ENCODE data around the gene SRPK2. TPM values are rescaled to one million over a fixed set of nuclear protein-coding genes. Genes with fewer than 3 reads are reported as not detected.

SRPK2 gene
- polyA plus RNA-seq, 1 donor from 2014 or later: 118 TPM

GRCh38 chr7:105096306-105096705, 292.4 kb downstream of the SRPK2 start:
- Histone ChIP-seq H2AFZ (ENCODE audit: low read depth, low read length) (no peak overlapping the region), H3K79me2 (replicated peaks; ENCODE audit: insufficient read depth, low read length) (peaks cover 3% of the 10 kb centered on the region), H3K4me2 (ENCODE audit: low read length) (no peak overlapping the region), H3K27ac (ENCODE audit: low read length) (no peak overlapping the region), H3K9me2 (ENCODE audit: insufficient read depth, low read length) (no peaks in the 10 kb centered on the region), H3K9ac (ENCODE audit: low read length) (no peak overlapping the region), H3K4me3 (ENCODE audit: low read length) (no peak overlapping the region), H3K36me3 (ENCODE audit: insufficient read depth, low read length) (peaks cover 3% of the 10 kb centered on the region), H3F3A (ENCODE audit: insufficient read depth, low read length, poor library complexity, severe bottlenecking) (no peaks in the 10 kb centered on the region), H3K27me3 (ENCODE audit: insufficient read depth, low read depth, low read length) (no peaks in the 10 kb centered on the region), H3K9me3 (ENCODE audit: low read length) (no peaks in the 10 kb centered on the region), H4K20me1 (ENCODE audit: insufficient read depth) (no peaks in the 10 kb centered on the region)
- TF ChIP-seq EP300 (conservative IDR thresholded peaks at IDR 0.05; ENCODE audit: poor library complexity, severe bottlenecking): no peak
- TF ChIP-seq, protein P1, sequence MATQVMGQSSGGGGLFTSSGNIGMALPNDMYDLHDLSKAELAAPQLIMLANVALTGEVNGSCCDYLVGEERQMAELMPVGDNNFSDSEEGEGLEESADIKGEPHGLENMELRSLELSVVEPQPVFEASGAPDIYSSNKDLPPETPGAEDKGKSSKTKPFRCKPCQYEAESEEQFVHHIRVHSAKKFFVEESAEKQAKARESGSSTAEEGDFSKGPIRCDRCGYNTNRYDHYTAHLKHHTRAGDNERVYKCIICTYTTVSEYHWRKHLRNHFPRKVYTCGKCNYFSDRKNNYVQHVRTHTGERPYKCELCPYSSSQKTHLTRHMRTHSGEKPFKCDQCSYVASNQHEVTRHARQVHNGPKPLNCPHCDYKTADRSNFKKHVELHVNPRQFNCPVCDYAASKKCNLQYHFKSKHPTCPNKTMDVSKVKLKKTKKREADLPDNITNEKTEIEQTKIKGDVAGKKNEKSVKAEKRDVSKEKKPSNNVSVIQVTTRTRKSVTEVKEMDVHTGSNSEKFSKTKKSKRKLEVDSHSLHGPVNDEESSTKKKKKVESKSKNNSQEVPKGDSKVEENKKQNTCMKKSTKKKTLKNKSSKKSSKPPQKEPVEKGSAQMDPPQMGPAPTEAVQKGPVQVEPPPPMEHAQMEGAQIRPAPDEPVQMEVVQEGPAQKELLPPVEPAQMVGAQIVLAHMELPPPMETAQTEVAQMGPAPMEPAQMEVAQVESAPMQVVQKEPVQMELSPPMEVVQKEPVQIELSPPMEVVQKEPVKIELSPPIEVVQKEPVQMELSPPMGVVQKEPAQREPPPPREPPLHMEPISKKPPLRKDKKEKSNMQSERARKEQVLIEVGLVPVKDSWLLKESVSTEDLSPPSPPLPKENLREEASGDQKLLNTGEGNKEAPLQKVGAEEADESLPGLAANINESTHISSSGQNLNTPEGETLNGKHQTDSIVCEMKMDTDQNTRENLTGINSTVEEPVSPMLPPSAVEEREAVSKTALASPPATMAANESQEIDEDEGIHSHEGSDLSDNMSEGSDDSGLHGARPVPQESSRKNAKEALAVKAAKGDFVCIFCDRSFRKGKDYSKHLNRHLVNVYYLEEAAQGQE (IDR thresholded peaks at IDR 0.05; ENCODE audit: borderline replicate concordance): no peak
- TF ChIP-seq, protein P2, sequence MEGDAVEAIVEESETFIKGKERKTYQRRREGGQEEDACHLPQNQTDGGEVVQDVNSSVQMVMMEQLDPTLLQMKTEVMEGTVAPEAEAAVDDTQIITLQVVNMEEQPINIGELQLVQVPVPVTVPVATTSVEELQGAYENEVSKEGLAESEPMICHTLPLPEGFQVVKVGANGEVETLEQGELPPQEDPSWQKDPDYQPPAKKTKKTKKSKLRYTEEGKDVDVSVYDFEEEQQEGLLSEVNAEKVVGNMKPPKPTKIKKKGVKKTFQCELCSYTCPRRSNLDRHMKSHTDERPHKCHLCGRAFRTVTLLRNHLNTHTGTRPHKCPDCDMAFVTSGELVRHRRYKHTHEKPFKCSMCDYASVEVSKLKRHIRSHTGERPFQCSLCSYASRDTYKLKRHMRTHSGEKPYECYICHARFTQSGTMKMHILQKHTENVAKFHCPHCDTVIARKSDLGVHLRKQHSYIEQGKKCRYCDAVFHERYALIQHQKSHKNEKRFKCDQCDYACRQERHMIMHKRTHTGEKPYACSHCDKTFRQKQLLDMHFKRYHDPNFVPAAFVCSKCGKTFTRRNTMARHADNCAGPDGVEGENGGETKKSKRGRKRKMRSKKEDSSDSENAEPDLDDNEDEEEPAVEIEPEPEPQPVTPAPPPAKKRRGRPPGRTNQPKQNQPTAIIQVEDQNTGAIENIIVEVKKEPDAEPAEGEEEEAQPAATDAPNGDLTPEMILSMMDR (IDR thresholded peaks at IDR 0.05; ENCODE audit: poor library complexity, severe bottlenecking): no peak
- no peak for TF ChIP-seq EZH2 (IDR thresholded peaks at IDR 0.05; ENCODE audit: borderline replicate concordance, insufficient read depth, low read length, poor library complexity, severe bottlenecking)
- no peak for TF ChIP-seq POLR2AphosphoS5 (IDR thresholded peaks at IDR 0.05)
- no peak for TF ChIP-seq TAF1 (IDR thresholded peaks at IDR 0.05; ENCODE audit: low read depth)
- no peak for TF ChIP-seq MXI1 (conservative IDR thresholded peaks at IDR 0.05; ENCODE audit: poor library complexity, severe bottlenecking)
- TF ChIP-seq RAD21 (conservative IDR thresholded peaks at IDR 0.05): no peak

GRCh38 chr7:105094966-105095365, 293.8 kb downstream of the SRPK2 start:
- Histone ChIP-seq H3K79me2 (replicated peaks; ENCODE audit: insufficient read depth, low read length) (peaks cover 11% of the 10 kb centered on the region), H3K4me2 (ENCODE audit: low read length) (no peak overlapping the region), H3K36me3 (ENCODE audit: insufficient read depth, low read length) (peaks cover 9% of the 10 kb centered on the region)

More at GRCh38 chr7:105094966-105095365, 293.8 kb downstream of the SRPK2 start:
- no peaks in the 10 kb centered on the region for H3K9me2 ChIP-seq (ENCODE audit: insufficient read depth, low read length)
- no peaks in the 10 kb centered on the region for H3K27me3 ChIP-seq (ENCODE audit: insufficient read depth, low read depth, low read length)
- no peak overlapping the region for H2AFZ ChIP-seq (ENCODE audit: low read depth, low read length)
- no peaks in the 10 kb centered on the region for H3F3A ChIP-seq (ENCODE audit: insufficient read depth, low read length, poor library complexity, severe bottlenecking)
- no peaks in the 10 kb centered on the region for H3K9me3 ChIP-seq (ENCODE audit: low read length)
- H3K27ac ChIP-seq (ENCODE audit: low read length): no peak overlapping the region
- no peaks in the 10 kb centered on the region for H4K20me1 ChIP-seq (ENCODE audit: insufficient read depth)
- H3K9ac ChIP-seq (ENCODE audit: low read length): no peak overlapping the region
- TF ChIP-seq POLR2AphosphoS5 (IDR thresholded peaks at IDR 0.05) (no peak), TAF1 (IDR thresholded peaks at IDR 0.05; ENCODE audit: low read depth) (no peak), RAD21 (conservative IDR thresholded peaks at IDR 0.05) (no peak), SMC3 (conservative IDR thresholded peaks at IDR 0.05; ENCODE audit: poor library complexity) (no peak), EP300 (conservative IDR thresholded peaks at IDR 0.05; ENCODE audit: poor library complexity, severe bottlenecking) (no peak), MXI1 (conservative IDR thresholded peaks at IDR 0.05; ENCODE audit: poor library complexity, severe bottlenecking) (no peak), EZH2 (IDR thresholded peaks at IDR 0.05; ENCODE audit: borderline replicate concordance, insufficient read depth, low read length, poor library complexity, severe bottlenecking) (no peak)
- TF ChIP-seq, protein P1 (IDR thresholded peaks at IDR 0.05; ENCODE audit: borderline replicate concordance): no peak
- TF ChIP-seq, protein P2 (IDR thresholded peaks at IDR 0.05; ENCODE audit: poor library complexity, severe bottlenecking): no peak
- no peak overlapping the region for H3K4me3 ChIP-seq (ENCODE audit: low read length)

Data from neural cell (in vitro differentiated cells).